ENCODE results near the gene FHAD1.
"Not testable (repeated sequence)": the region's sequence is repeated elsewhere in the genome, so short reads cannot be mapped to it uniquely, and the experiment has no call there.

Gene FHAD1

GRCh38 chr1:15413563-15414444, 166.8 kb downstream of the FHAD1 start:
- intact Hi-C loops (cut with DNase I) = no loop called here

GRCh38 chr1:15414445-15414983, 167.5 kb downstream of the FHAD1 start:
- DNase-seq = no peak
- intact Hi-C loops (cut with DNase I) = no loop called here

More at GRCh38 chr1:15413563-15414444, 166.8 kb downstream of the FHAD1 start:
- DNase-seq = no peak

GRCh38 chr1:15417059-15417934, 170.3 kb downstream of the FHAD1 start:
- intact Hi-C loops (cut with DNase I) = no loop called here
- DNase-seq = peak in 17 of 42 donors; percentile 16 to 63 (median 38)

- intact Hi-C loops (cut with DNase I) = no loop called here
- no peak for DNase-seq
These were observed 171.9 kb downstream of the FHAD1 start for GRCh38 chr1:15418806-15419515.

- no peak for DNase-seq
- intact Hi-C loops (cut with DNase I) = no loop called here
These were observed 173.9 kb downstream of the FHAD1 start for GRCh38 chr1:15420853-15421465.

- no peak for DNase-seq
- intact Hi-C loops (cut with DNase I) = no loop called here
These were observed 175.8 kb downstream of the FHAD1 start for GRCh38 chr1:15422871-15423270.

- DNase-seq = no peak
- intact Hi-C loops (cut with DNase I) = no loop called here
These were observed 176.5 kb downstream of the FHAD1 start for GRCh38 chr1:15423355-15424077.

- intact Hi-C loops (cut with DNase I) = no loop called here
These were observed 177.2 kb downstream of the FHAD1 start for GRCh38 chr1:15424146-15424667.

GRCh38 chr1:15424981-15425380, 178.0 kb downstream of the FHAD1 start:
- DNase-seq = no peak

More at GRCh38 chr1:15424146-15424667, 177.2 kb downstream of the FHAD1 start:
- DNase-seq = no peak

GRCh38 chr1:15425521-15425920, 178.5 kb downstream of the FHAD1 start:
- no peak for DNase-seq
- intact Hi-C loops (cut with DNase I) = no loop called here

More at GRCh38 chr1:15424981-15425380, 178.0 kb downstream of the FHAD1 start:
- intact Hi-C loops (cut with DNase I) = no loop called here

GRCh38 chr1:15425958-15426357, 178.9 kb downstream of the FHAD1 start:
- intact Hi-C loops (cut with DNase I) = no loop called here
- DNase-seq = no peak

GRCh38 chr1:15426492-15427279, 179.7 kb downstream of the FHAD1 start:
- DNase-seq = no peak
- intact Hi-C loops (cut with DNase I) = no loop called here

GRCh38 chr1:15427280-15427666, 180.2 kb downstream of the FHAD1 start:
- no peak for DNase-seq
- intact Hi-C loops (cut with DNase I) = no loop called here

- DNase-seq; intact Hi-C loops (cut with DNase I): not testable (repeated sequence)
These were observed 181.2 kb downstream of the FHAD1 start for GRCh38 chr1:15428252-15428651.

GRCh38 chr1:15428815-15429435, 181.9 kb downstream of the FHAD1 start:
- intact Hi-C loops (cut with DNase I) = no loop called here
- no peak for DNase-seq

- intact Hi-C loops (cut with DNase I) = loop anchor here (2.0 kb wide), 1 partner anchor 105 kb away; no protein-coding TSS in a partner anchor
- no peak for DNase-seq
These were observed 182.7 kb downstream of the FHAD1 start for GRCh38 chr1:15429701-15430149.

All from head of caudate nucleus (tissue), 42 donors.